A549 (cell line): Measurements from ENCODE around the gene MUC6. TPM values are rescaled to one million over a fixed set of nuclear protein-coding genes. Genes with fewer than 3 reads are reported as not detected.

Experiments used
- ATAC-seq, 2 experiments: fragments of 200-7000 bp in 1 of 2; fragments of >200 bp in 1 of 2; cut with Nextera tagmentation in 1 of 2; cut with Tn5 transposase in 1 of 2; 3 replicates each; pipeline versions ENCODE4 v1.8.0 to v1.9.1; 2018 to 2020; ENCODE audit warnings: mild to moderate bottlenecking in 1 of 2, moderate library complexity in 1 of 2
- CTCF ChIA-PET: fragments of 300-600 bp; sonication (Branson Sonifier 250); formaldehyde crosslinking; extraction: SDS; loops from one replicate; lab custom pipeline; 2021; ENCODE audit warnings: antibody characterized with exemption, inconsistent platforms; lab: Yijun Ruan, JAX
- POLR2A ChIA-PET: fragments of 350-600 bp; formaldehyde crosslinking; extraction: SDS; loops from one replicate; lab custom pipeline; 2021; ENCODE audit warnings: antibody characterized with exemption, inconsistent platforms; lab: Yijun Ruan, JAX
- DNase-seq, 2 experiments: peaks; one replicate each; pipeline versions ENCODE4 v3.0.0 to v3.0.0-alpha.2; 2011 to 2016; ENCODE audit warnings: low read depth in 1 of 2, low spot score in 1 of 2
- FAIRE-seq: peaks from 2 replicates; lab custom pipeline; 2011; peaks lifted over from hg19 to GRCh38; lab: Jason Lieb, UNC
- H3K27ac ChIP-seq, 2 experiments: fragments of >200 bp; sonication (Bioruptor Twin); formaldehyde crosslinking; 3 replicates each; pipeline ENCODE4 v1.5.1; 2016 to 2017
- H3K4me1 ChIP-seq: fragments of >200 bp; sonication (Bioruptor Twin); formaldehyde crosslinking; 3 replicates; pipeline ENCODE4 v1.6.1; 2016
- H3K4me2 ChIP-seq: fragments of >200 bp; sonication (Bioruptor Twin); formaldehyde crosslinking; 3 replicates; pipeline ENCODE4 v1.6.1; 2016
- H3K4me3 ChIP-seq: fragments of >200 bp; sonication (Bioruptor Twin); formaldehyde crosslinking; 3 replicates; pipeline ENCODE4 v1.5.1; 2016
- H3K9me3 ChIP-seq: fragments of >200 bp; sonication (Bioruptor Twin); formaldehyde crosslinking; 3 replicates; pipeline ENCODE4 v1.6.1; 2016
- BHLHE40 ChIP-seq: IDR thresholded peaks from 2 replicates; pipeline ENCODE4 v1.6.1; 2012; ENCODE audit warnings: low read depth, low read length, inconsistent platforms
- CBX8 ChIP-seq: fragments of 200-600 bp; sonication (generic); IDR thresholded peaks from 2 replicates; pipeline ENCODE4 v1.6.1; 2016
- CHD2 ChIP-seq: fragments of 150-350 bp; IDR thresholded peaks from 2 replicates; pipeline ENCODE4 v1.6.1; 2014; ENCODE audit warnings: low read length; ENCODE audit not compliant: partially characterized antibody
- CHD4 ChIP-seq: fragments of 200-600 bp; sonication (generic); IDR thresholded peaks from 2 replicates; pipeline ENCODE4 v1.6.1; 2016; ENCODE audit warnings: antibody characterized with exemption, mild to moderate bottlenecking, borderline replicate concordance
- EHF ChIP-seq: fragments of 250-450 bp; sonication (Bioruptor Pico); IDR thresholded peaks from 2 replicates; pipeline ENCODE4 v1.5.0; 2020; ENCODE audit warnings: mild to moderate bottlenecking
- EHMT2 ChIP-seq: fragments of 200-600 bp; sonication (generic); IDR thresholded peaks from 2 replicates; pipeline ENCODE4 v1.6.1; 2016; ENCODE audit warnings: antibody characterized with exemption, low read depth, mild to moderate bottlenecking, moderate library complexity
- ESRRA ChIP-seq: fragments of 150-350 bp; IDR thresholded peaks from 2 replicates; pipeline ENCODE4 v1.6.1; 2014; ENCODE audit warnings: mild to moderate bottlenecking, low read length, borderline replicate concordance
- FOSL2 ChIP-seq, 2 experiments: fragments of 450-650 bp in 1 of 2; fragments of >200 bp in 1 of 2; sonication (Bioruptor Twin) in 1 of 2; formaldehyde crosslinking; IDR thresholded peaks; 2 replicates each; pipeline versions ENCODE4 v1.5.0 to v1.6.1; 2016 to 2020; ENCODE audit warnings: mild to moderate bottlenecking in 1 of 2, moderate library complexity in 1 of 2
- HEYL ChIP-seq: fragments of 250-450 bp; sonication (Bioruptor Pico); IDR thresholded peaks from 2 replicates; pipeline ENCODE4 v1.8.0; 2021; ENCODE audit warnings: mild to moderate bottlenecking, moderate library complexity
- HOXB13 ChIP-seq: fragments of 250-450 bp; sonication (Bioruptor Pico); IDR thresholded peaks from 2 replicates; pipeline ENCODE4 v1.5.0; 2020; ENCODE audit warnings: low read depth, mild to moderate bottlenecking, moderate library complexity
- KDM1A ChIP-seq: fragments of 200-600 bp; sonication (generic); IDR thresholded peaks from 2 replicates; pipeline ENCODE4 v1.6.1; 2016; ENCODE audit warnings: low read depth, mild to moderate bottlenecking
- KDM5A ChIP-seq: fragments of 200-600 bp; sonication (generic); IDR thresholded peaks from 2 replicates; pipeline ENCODE4 v1.6.1; 2016; ENCODE audit warnings: antibody characterized with exemption, mild to moderate bottlenecking
- MAZ ChIP-seq: fragments of 150-350 bp; IDR thresholded peaks from 2 replicates; pipeline ENCODE4 v1.6.1; 2014; ENCODE audit warnings: antibody characterized with exemption, low read depth, low read length, borderline replicate concordance
- PHF8 ChIP-seq: fragments of 200-600 bp; sonication (generic); IDR thresholded peaks from 2 replicates; pipeline ENCODE4 v1.6.1; 2016; ENCODE audit warnings: low read depth, mild to moderate bottlenecking, antibody characterized with exemption, moderate library complexity, borderline replicate concordance
- POLR2AphosphoS2 ChIP-seq: conservative IDR thresholded peaks from 2 replicates; pipeline ENCODE4 v1.6.1; 2012; ENCODE audit warnings: low read length, improper control_type of control experiment, inconsistent platforms
- RAD21 ChIP-seq, 2 experiments: fragments of >200 bp in 1 of 2; sonication (Bioruptor Twin) in 1 of 2; formaldehyde crosslinking in 1 of 2; IDR thresholded peaks in 1 of 2; conservative IDR thresholded peaks in 1 of 2; 2 replicates in 1 of 2; 3 replicates in 1 of 2; pipeline ENCODE4 v1.6.1; 2012 to 2018; ENCODE audit warnings: inconsistent platforms in 1 of 2
- RARB ChIP-seq: fragments of 250-450 bp; sonication (Bioruptor Pico); IDR thresholded peaks from 2 replicates; pipeline ENCODE4 v1.8.0; 2021; ENCODE audit warnings: mild to moderate bottlenecking, moderate library complexity
- RFX5 ChIP-seq: fragments of 450-650 bp; IDR thresholded peaks from 2 replicates; pipeline ENCODE4 v1.7.1; 2014; ENCODE audit warnings: antibody characterized with exemption, mild to moderate bottlenecking, moderate library complexity
- RNF2 ChIP-seq: fragments of 200-600 bp; sonication (generic); IDR thresholded peaks from 2 replicates; pipeline ENCODE4 v1.6.1; 2016; ENCODE audit warnings: low read depth, mild to moderate bottlenecking, antibody characterized with exemption, moderate library complexity, borderline replicate concordance
- SMC3 ChIP-seq: fragments of >200 bp; sonication (Bioruptor Twin); formaldehyde crosslinking; IDR thresholded peaks from 3 replicates; pipeline ENCODE4 v1.6.1; 2018; ENCODE audit warnings: inconsistent platforms
- TFCP2L1 ChIP-seq: fragments of 250-450 bp; sonication (Bioruptor Pico); IDR thresholded peaks from 2 replicates; pipeline ENCODE4 v1.5.0; 2021; ENCODE audit warnings: mild to moderate bottlenecking
- ZSCAN20 ChIP-seq: fragments of 250-450 bp; sonication (Bioruptor Pico); IDR thresholded peaks from 2 replicates; pipeline ENCODE4 v1.8.0; 2022; ENCODE audit warnings: mild to moderate bottlenecking, moderate library complexity
- WGBS: methylation state at CpG from one replicate; pipeline ENCODE4 v1.1.6; 2017; ENCODE audit errors: missing lambda C conversion rate; 5-methylcytosine and 5-hydroxymethylcytosine counted together
- polyA plus RNA-seq, 4 experiments: library from polyadenylated mRNA; depleted of rRNA in 3 of 4; stranded (reverse); fragments of >200 nt; fragmentation: RNase III in 1 of 4; extraction: RNeasy Plus Mini Kit Qiagen cat#74134 plus additional on column Dnase treatment in 1 of 4; gene quantifications; 2 replicates in 3 of 4; 3 replicates in 1 of 4; pipeline ENCODE4 v1.2.3, GENCODE V29; 2011 to 2017
- TF ChIP-seq, protein P1 (sequence below): fragments of 250-450 bp; sonication (Bioruptor Pico); IDR thresholded peaks from 2 replicates; pipeline ENCODE4 v1.5.0; 2021; ENCODE audit warnings: mild to moderate bottlenecking, moderate library complexity, borderline replicate concordance
- TF ChIP-seq, protein P2 (sequence below): fragments of 450-650 bp; IDR thresholded peaks from 2 replicates; pipeline ENCODE4 v1.6.1; 2014; ENCODE audit warnings: antibody characterized with exemption
- TF ChIP-seq, protein P3 (sequence below): fragments of 150-350 bp; IDR thresholded peaks from 2 replicates; pipeline ENCODE4 v1.6.1; 2014; ENCODE audit warnings: low read depth, mild to moderate bottlenecking, low read length
- TF ChIP-seq, protein P4 (sequence below): IDR thresholded peaks from 2 replicates; pipeline ENCODE4 v1.6.1; 2012; ENCODE audit warnings: low read depth, borderline replicate concordance
- TF ChIP-seq, protein P5 (sequence below): fragments of >200 bp; sonication (Bioruptor Twin); formaldehyde crosslinking; IDR thresholded peaks from 2 replicates; pipeline ENCODE4 v1.6.1; 2016

The MUC6 gene
- polyA plus RNA-seq, 2 of the 4 experiments (the other 2 are of a cell fraction): not detected

DNA sequence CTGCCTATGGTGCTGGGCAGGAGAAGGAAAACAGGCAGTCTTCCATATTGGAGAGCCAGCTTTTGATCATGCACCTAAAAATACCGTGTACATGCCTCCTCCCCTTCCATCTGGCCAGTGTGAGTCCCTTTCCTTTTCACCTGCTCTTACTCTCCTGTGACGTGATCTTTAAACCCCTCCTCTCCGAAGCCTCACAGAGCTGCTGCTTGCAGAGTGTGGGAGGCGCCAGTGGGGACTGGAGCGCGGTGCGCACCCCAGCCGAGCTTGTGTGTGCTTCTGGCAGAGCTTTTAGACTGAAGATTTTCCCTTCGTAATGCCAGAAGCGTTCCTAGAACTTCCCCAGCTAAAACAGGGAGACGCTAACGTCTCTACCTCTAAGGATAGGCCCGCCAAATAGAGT is 29.8 kb downstream of the MUC6 start:
- DNase-seq (no peak), ATAC-seq (no peak)
- ChIA-PET CTCF (interaction anchor here (0.6 to 2.0 kb wide), 3 partner anchors 30 to 97 kb away, joined by 4 to 5 read pairs (median 4); no protein-coding TSS in a partner anchor), POLR2A (no interaction called here)
- 95% methylated on average over 13 of the region's 13 CpGs for WGBS
- TF ChIP-seq HEYL (no peak), TFCP2L1 (CRISPR knock-in tag) (no peak), MAZ (no peak), SMC3 (no peak), POLR2AphosphoS2 (no peak), CHD2 (no peak), BHLHE40 (no peak), RAD21 (conservative IDR thresholded peaks at IDR 0.05 in 1 of 2, IDR thresholded peaks at IDR 0.05 in 1 of 2) (no peak), RARB (CRISPR knock-in tag) (no peak), RNF2 (no peak), FOSL2 (IDR thresholded peaks at IDR 0.05) (no peak), FOSL2 (CRISPR knock-in tag; IDR thresholded peaks at IDR 0.05) (no peak), CBX8 (no peak), PHF8 (no peak), RFX5 (no peak)
- TF ChIP-seq, protein P1, sequence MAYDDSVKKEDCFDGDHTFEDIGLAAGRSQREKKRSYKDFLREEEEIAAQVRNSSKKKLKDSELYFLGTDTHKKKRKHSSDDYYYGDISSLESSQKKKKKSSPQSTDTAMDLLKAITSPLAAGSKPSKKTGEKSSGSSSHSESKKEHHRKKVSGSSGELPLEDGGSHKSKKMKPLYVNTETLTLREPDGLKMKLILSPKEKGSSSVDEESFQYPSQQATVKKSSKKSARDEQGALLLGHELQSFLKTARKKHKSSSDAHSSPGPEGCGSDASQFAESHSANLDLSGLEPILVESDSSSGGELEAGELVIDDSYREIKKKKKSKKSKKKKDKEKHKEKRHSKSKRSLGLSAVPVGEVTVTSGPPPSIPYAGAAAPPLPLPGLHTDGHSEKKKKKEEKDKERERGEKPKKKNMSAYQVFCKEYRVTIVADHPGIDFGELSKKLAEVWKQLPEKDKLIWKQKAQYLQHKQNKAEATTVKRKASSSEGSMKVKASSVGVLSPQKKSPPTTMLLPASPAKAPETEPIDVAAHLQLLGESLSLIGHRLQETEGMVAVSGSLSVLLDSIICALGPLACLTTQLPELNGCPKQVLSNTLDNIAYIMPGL: no peak
- TF ChIP-seq, protein P2, sequence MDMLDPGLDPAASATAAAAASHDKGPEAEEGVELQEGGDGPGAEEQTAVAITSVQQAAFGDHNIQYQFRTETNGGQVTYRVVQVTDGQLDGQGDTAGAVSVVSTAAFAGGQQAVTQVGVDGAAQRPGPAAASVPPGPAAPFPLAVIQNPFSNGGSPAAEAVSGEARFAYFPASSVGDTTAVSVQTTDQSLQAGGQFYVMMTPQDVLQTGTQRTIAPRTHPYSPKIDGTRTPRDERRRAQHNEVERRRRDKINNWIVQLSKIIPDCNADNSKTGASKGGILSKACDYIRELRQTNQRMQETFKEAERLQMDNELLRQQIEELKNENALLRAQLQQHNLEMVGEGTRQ: no peak
- TF ChIP-seq, protein P3, sequence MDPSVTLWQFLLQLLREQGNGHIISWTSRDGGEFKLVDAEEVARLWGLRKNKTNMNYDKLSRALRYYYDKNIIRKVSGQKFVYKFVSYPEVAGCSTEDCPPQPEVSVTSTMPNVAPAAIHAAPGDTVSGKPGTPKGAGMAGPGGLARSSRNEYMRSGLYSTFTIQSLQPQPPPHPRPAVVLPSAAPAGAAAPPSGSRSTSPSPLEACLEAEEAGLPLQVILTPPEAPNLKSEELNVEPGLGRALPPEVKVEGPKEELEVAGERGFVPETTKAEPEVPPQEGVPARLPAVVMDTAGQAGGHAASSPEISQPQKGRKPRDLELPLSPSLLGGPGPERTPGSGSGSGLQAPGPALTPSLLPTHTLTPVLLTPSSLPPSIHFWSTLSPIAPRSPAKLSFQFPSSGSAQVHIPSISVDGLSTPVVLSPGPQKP: no peak
- TF ChIP-seq, protein P4, sequence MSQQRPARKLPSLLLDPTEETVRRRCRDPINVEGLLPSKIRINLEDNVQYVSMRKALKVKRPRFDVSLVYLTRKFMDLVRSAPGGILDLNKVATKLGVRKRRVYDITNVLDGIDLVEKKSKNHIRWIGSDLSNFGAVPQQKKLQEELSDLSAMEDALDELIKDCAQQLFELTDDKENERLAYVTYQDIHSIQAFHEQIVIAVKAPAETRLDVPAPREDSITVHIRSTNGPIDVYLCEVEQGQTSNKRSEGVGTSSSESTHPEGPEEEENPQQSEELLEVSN: no peak
- TF ChIP-seq, all 56 proteins: peak for 0
- no peak overlapping the region for H3K27ac ChIP-seq
- FAIRE-seq: no peak
- H3K4me1 ChIP-seq: no peaks in the 10 kb centered on the region
- H3K9me3 ChIP-seq: no peaks in the 10 kb centered on the region
- H3K4me3 ChIP-seq: no peak overlapping the region
- H3K4me2 ChIP-seq: no peak overlapping the region

DNA sequence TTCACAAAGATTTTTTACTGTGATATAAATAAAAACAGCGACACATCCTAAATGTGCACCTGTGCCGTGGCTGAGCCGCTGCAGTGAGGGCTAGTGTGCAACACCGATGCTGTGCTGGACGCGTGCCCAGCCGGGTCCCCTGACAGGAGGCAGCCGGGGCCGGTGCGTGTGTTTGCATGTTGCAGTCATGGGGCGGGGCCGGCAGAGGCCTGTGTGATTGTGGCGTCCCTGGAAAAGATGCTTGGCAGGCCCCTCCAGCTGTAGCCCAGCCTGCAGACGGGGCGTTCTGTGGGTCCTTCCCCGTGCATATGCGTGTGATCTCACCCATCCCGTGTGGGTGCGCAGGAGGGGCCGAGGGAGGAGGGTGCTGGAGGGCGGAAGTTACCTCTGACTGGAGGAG is 30.6 kb downstream of the MUC6 start:
- no peak overlapping the region for H3K4me2 ChIP-seq
- ChIA-PET CTCF (interaction anchor here (0.8 to 2.0 kb wide), 4 partner anchors 11 to 81 kb away, joined by 3 to 5 read pairs (median 4); no protein-coding TSS in a partner anchor), POLR2A (no interaction called here)
- TF ChIP-seq EHF (CRISPR knock-in tag) (no peak), CHD4 (no peak), KDM5A (no peak), KDM1A (no peak), HEYL (no peak), ESRRA (no peak), ZSCAN20 (CRISPR knock-in tag) (no peak), HOXB13 (CRISPR knock-in tag) (no peak), EHMT2 (no peak)
- TF ChIP-seq, protein P5, sequence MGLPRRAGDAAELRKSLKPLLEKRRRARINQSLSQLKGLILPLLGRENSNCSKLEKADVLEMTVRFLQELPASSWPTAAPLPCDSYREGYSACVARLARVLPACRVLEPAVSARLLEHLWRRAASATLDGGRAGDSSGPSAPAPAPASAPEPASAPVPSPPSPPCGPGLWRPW: no peak
- TF ChIP-seq, protein P2: no peak
- no peak for ATAC-seq
- no peaks in the 10 kb centered on the region for H3K4me1 ChIP-seq
- no peak overlapping the region for H3K4me3 ChIP-seq
- no peaks in the 10 kb centered on the region for H3K9me3 ChIP-seq
- no peak for FAIRE-seq
- 96% methylated on average over 17 of the region's 21 CpGs for WGBS
- no peak for DNase-seq
- H3K27ac ChIP-seq: no peak overlapping the region
